Measurements from ENCODE around the gene ATP5PO.

Gene ATP5PO, protein sequence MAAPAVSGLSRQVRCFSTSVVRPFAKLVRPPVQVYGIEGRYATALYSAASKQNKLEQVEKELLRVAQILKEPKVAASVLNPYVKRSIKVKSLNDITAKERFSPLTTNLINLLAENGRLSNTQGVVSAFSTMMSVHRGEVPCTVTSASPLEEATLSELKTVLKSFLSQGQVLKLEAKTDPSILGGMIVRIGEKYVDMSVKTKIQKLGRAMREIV

GRCh38 chr21:33915368-33916199 lies at the start of gene ATP5PO:
ATP5PO (minus strand) TSS chr21:33915804; CDS start chr21:33915763, 41 bp downstream.
- peak; percentile 99 for DNase-seq

- DNase-seq = no peak
Observed at GRCh38 chr21:33964706-33965325, 49.2 kb upstream of the ATP5PO start.

DNA sequence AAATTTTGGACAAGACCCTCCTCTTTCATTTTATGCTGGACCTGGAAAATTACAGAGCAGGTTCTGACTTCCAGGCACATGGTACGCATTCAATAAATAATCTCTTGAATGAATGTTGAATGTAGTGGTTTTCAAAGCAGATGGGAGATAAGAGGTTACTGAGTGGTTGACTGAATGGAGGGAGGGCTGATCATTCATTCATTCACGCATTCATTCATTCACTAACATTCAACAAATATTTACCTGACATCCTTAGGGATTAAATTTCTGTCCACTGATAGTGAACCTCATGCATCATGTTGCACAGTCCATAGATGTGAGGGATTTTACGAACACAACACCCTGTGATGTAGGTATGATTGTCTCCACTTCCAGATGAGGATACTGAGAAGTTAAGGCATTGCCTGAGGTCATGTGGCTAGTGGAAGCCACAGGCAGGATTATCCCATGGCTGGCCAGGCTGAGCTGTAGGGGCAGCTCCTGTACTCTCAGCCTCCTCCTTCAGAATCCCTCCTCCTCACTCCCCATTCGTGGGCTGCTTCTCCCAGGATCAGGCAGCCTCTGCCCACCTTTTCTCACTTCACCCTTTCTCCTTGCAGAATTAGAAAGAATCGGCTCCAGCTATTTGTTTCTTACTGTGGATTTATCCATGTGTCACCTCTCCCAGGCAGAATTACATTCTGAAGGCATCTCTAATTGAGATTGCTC lies 48.4 kb upstream of the ATP5PO start:
- no peak for DNase-seq

DNA sequence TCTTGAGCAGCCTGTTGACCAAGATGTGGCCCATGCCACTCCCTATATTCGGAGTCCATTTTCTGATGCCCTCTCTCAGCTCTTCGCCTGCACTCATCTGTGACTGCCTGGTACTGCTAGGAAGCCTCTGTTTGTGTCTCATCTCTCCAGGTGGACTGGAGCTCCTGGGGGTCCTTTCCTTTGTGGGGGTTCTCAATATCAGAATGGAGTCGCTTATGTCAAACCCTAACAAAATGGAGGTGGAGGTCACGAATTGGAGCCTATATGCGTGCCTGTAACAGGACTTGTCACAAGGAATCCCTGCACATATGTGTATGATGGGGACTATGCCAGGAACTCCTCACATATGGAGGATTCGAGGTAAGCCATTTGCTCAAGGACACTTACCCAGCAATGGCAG lies 46.7 kb upstream of the ATP5PO start:
- DNase-seq = no peak

GRCh38 chr21:33961061-33961460 lies 45.5 kb upstream of the ATP5PO start:
- no peak for DNase-seq

DNA sequence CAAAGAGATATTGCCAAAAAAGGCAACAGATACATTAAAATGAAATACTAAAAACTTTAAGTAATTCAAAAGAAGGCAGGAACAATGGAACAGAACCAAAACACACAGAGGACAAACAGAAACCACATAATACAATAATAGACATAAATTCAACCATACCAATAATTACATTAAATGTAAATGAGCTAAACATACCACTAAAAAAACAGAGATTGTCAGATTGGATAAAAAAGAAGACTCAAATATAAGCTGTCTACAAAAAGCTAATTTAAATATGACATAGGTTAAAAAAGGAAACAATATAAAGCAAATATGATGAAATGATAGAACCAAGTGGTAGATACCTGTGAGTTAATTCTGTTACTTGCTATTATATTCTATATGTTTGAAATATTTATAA lies 44.1 kb upstream of the ATP5PO start:
- no peak for DNase-seq

DNA sequence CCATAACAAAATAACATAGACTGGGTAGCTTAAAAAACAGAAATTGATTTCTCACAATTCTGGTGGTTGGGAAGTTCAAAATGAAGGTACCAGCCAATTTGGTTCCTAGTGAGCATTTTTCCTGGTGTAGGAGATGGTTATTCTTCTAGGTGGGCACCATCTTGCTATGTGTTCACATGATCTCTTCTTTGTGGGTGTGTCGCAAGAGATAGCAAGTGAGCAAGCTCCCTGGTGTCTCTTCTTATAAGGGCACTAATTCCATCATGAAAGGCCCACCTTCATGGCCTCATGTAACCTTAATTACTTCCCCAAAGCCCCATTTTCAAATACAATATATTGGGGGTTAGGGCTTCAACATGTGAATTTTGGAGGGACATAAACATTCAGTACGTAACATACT lies 38.8 kb upstream of the ATP5PO start:
- DNase-seq = no peak

DNA sequence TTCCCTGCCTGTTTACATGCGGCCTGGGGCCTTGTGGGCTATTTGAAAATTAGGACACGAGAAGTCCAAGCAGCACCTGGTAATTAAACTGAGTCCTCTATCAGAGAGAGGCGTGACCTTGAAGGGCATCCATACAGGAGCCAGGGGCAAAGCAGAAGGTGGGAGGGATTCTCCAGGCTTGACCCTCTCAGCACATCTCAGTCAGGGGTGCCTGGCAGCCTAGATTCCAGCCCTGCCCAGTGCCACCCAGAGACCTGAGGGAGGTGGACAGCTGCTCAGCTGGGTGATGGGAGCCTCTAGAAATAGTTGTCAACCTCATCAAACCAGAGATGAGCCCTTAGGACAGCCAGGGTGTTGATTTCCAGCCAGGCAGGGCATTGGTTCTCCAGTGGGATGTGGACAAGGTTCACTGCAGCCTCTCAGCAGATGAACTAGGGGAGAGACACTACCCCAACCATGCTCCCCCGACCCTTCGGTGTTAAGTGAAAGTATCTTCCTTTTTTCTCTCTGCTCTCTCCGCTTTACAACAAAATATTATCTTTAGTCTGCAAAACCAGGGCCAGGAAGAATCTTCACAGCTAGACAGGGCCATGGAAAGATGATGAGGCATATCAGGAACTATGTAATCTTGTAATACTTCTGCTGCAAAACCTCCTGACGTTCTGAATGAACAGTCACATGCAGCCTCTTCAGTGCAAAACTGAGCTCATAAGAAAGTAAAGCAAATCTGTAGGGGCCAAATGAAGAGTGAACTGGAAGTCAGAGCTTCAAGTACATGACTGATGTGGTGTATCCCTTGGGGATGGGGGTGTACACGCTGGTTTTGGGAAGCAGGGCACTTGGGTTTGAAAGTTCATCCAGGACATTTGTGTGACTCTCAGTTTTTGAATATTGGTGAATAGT lies 35.9 kb upstream of the ATP5PO start:
- no peak for DNase-seq

GRCh38 chr21:33950431-33951079 lies 35.0 kb upstream of the ATP5PO start:
- DNase-seq = no peak

DNA sequence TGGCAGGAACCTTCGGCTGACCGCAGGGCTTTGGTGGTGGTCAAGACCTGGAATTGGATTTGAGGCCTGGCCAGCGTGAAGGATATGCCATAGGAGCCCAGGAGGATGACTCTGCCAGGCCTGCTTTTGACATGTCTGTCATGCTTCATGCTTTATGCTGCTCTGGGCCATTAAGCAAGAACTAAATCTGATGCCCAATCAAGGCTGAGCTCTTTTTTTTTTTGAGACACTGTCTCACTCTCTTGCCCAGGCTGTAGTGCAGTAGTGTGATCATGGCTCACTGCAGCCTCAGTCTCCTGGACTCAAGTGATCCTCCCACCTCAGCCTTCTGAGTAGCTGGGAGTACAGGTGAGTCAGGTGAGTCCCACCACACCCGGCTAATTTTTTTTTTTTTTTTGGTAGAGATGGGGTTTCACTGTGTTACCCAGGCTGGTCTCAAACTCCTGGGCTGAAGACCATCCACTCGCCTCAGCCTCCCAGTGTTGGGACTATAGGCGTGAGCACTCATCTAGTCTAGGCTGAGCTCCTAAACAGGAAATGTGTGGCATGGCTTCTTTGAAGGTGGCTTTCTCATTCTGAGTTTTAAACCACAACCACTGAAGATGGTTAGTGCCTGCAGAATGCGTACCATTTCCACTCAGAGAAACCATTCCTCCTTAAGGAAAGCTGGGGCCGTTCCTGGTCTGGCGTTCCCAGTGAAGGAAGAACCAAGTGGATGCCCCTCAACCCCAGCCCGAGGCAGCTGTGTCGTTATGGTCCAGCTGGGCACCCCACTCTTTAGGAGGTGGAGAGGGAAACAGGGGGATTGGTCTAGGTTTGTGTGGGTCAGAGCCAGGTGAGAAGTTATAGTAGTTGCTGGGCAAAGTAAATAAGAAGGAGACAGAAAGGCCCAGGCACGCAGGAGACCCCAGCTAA lies 34.2 kb upstream of the ATP5PO start:
- no peak for DNase-seq

- DNase-seq = no peak
Observed at GRCh38 chr21:33948951-33949444, 33.4 kb upstream of the ATP5PO start.

- peak; percentile 56 for DNase-seq
Observed at GRCh38 chr21:33948096-33948950, 32.7 kb upstream of the ATP5PO start.

DNA sequence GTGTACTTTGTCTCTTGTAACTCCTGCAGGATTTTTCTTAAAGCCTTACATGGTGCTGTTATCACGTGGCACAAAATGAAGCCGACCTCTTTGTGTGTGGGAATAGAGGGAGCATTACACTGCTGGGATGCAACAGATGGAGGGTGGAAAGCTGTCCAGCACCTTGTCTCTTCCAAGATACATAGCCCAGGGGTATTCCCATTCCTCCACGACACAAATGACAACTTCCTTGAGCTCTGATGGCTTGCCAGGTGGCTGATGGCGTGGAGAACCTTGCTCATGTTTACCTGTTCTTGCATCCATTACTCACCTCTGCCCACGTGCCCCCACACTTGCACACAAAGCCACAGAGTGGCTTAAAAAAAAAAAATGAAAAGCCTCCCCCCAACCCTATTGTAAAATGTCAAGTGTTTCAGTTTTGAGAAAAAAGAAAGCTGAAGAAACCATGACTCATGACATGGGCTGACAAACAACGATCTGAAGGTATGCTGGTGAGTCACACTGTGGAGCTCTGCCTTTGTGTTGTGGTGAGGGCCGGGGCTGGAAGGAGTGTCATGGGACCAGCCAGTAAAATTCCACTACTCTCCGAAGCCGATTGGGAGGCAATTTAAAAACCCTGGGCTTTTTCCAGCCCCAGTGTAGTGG lies 32.0 kb upstream of the ATP5PO start:
- no peak for DNase-seq

- DNase-seq = no peak
Observed at GRCh38 chr21:33945652-33946270, 30.2 kb upstream of the ATP5PO start.

GRCh38 chr21:33944185-33944763 lies 28.7 kb upstream of the ATP5PO start:
- no peak for DNase-seq

DNA sequence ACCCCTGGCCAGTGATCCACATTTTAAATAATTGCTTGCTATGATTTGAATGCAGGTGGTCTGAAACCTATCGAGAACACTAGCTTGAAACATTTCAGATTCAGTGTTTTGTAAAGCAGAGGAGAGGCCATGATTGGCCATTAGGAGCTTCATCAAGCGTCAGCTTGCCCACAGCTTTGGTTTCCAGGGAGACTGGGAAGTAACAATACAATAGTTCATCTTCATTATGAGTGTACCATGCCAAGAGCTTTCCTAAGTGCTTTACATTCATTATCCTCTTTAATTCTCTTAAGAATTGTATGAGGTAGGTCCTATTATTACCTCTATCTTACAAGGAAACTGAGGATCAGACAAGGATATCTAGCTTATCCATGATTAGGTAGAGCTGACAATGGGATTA lies 27.7 kb upstream of the ATP5PO start:
- DNase-seq = peak; percentile 89

DNA sequence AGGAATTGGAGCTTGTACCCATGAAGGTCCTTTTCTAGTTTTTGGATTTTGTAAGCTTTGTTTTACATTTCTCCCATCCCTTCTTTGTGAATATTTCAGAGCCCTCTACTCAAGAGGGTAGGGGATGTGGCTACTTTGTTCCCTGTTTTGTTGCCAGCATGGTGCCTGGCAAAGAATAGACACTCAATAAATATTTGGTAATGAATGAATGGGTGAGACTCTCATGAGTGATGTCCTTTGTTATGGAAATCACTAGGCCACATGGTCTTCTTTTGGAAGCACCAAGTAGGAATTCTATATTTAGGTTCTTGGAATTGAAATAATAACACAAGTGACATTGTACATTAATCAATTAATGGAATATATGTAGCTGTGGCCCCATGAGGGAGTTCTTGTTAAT lies 26.8 kb upstream of the ATP5PO start:
- DNase-seq = no peak

- peak; percentile 38 for DNase-seq
Observed at GRCh38 chr21:33940881-33941245, 25.3 kb upstream of the ATP5PO start.

Data from NCI-H82 (cell line).